Activated T-cell treated with anti-CD3 and anti-CD28 coated beads, Interleukin-2, amount 50 U/mL, for 24 hours (primary cell): ENCODE results near the gene RRAGB.
"Not testable (repeated sequence)": the region's sequence is repeated elsewhere in the genome, so short reads cannot be mapped to it uniquely, and the experiment has no call there.

Experiments used
- DNase-seq: peaks from one replicate; pipeline ENCODE4 v3.0.0-alpha.2; 2020
- H3K27ac Mint-ChIP-seq: 2 replicates; pipeline ENCODE4 v1.8.0; 2020; ENCODE audit warnings: mild to moderate bottlenecking, mixed read lengths
- H3K27me3 Mint-ChIP-seq: 2 replicates; pipeline ENCODE4 v1.8.0; 2020; ENCODE audit warnings: mixed read lengths
- H3K36me3 Mint-ChIP-seq: 2 replicates; pipeline ENCODE4 v1.8.0; 2020; ENCODE audit warnings: low read depth, mixed read lengths
- H3K4me1 Mint-ChIP-seq: 2 replicates; pipeline ENCODE4 v1.8.0; 2020; ENCODE audit warnings: low read depth, mixed read lengths
- H3K4me3 Mint-ChIP-seq: 2 replicates; pipeline ENCODE4 v1.8.0; 2020; ENCODE audit warnings: mild to moderate bottlenecking, moderate library complexity, mixed read lengths
- H3K9me3 Mint-ChIP-seq: 2 replicates; pipeline ENCODE4 v1.8.0; 2020; ENCODE audit warnings: mixed read lengths

The RRAGB gene

GRCh38 chrX:55717521-55718497 is at the start of gene RRAGB:
Gene RRAGB (plus strand): TSS chrX:55717749. CDS start chrX:55718328, 579 bp downstream.
- peaks cover 26% of the 10 kb centered on the region for H3K4me1 Mint-ChIP-seq

DNA sequence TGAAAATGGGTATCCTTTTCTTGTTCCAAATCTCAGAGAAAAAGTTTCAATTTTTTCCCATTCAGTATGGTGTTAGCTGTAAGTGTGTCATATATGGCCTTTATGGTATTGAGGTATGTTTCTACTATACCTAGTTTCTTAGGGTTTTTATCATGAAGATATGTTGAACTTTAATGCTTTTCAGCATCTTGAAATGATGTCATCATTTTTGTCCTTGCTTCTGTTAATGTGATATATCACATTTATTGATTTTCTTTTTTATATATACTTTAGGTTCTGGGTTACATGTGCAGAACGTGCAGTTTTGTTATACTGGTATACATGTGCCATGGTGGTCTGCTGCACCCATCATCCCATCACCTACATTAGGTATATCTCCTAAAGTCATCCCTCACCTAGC is 49.5 kb upstream of the RRAGB start:
- Mint-ChIP-seq H3K27me3 (peaks cover 27% of the 10 kb centered on the region), H3K9me3 (peaks cover 12% of the 10 kb centered on the region), H3K4me1 (peaks cover 2% of the 10 kb centered on the region), H3K27ac (no peak overlapping the region), H3K36me3 (no peaks in the 10 kb centered on the region), H3K4me3 (no peak overlapping the region)
- no peak for DNase-seq

More at GRCh38 chrX:55717521-55718497, at the start of gene RRAGB:
- no peaks in the 10 kb centered on the region for H3K9me3 Mint-ChIP-seq
- peak; percentile 90 for DNase-seq
- H3K27me3 Mint-ChIP-seq, result peaks cover 11% of the 10 kb centered on the region
- H3K36me3 Mint-ChIP-seq, result peaks cover 24% of the 10 kb centered on the region
- peak within 1 kb of the TSS; percentile 82 for H3K4me3 Mint-ChIP-seq
- H3K27ac Mint-ChIP-seq, result peak within 1 kb of the TSS; percentile 89

DNA sequence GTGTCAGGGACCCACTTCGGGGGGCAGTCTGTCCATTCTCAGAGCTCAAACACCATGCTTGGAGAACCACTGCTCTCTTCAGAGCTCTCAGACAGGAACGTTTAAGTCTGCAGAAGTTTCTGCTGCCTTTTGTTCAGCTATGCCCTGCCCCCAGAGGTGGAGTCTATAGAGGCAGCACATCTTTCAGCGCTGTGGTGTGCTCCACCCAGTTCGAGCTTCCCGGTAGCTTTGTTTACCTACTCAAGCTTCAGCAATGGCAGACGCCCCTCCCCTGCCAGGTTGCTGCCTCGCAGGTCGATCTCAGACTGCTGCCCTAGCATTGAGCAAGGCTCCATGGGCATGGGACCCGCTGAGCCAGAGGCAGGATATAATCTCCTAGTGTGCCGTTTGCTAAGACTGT is 29.0 kb upstream of the RRAGB start:
- not testable (repeated sequence) for H3K36me3 Mint-ChIP-seq, DNase-seq, H3K4me1 Mint-ChIP-seq, H3K27ac Mint-ChIP-seq, H3K9me3 Mint-ChIP-seq, H3K4me3 Mint-ChIP-seq
- H3K27me3 Mint-ChIP-seq, result peaks cover 74% of the 10 kb centered on the region

DNA sequence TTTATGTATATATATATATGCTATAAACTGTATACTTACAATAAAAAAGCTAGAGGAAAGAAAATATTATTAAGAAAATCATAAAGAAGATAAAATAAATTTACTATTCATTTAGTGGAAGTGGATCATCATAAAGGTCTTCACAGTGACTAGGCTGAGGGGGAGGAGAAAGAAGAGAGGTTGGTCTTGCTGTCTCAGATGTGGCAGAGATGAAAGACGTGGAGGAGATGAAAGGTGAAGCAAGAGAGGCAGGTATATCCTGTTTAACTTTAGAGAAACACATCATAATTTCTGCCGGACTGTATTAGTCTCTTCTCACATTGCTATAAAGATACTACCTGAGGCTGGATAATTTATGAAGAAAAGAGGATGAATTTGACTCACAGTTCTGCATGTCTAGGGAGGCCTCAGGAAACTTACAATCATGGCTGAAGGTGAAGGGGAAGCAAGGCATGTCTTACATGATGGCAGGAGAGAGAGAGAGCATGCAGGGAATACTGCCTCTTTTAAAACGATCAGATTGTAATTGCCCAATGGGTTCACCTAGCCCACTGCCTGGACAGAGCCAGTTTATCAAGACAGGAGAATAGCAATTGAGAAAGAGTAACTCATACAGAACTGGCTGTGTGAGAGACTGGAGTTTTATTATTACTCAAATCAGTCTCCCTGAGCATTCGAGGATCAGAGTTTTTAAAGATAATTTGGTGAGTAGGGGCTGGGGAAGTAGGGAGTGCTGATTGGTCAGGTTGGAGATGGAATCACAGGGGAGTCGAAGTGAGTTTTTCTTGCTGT is 22.1 kb upstream of the RRAGB start:
- no peak overlapping the region for H3K4me3 Mint-ChIP-seq
- H3K27me3 Mint-ChIP-seq, result peaks cover 48% of the 10 kb centered on the region
- H3K4me1 Mint-ChIP-seq, result peaks cover 38% of the 10 kb centered on the region
- no peak overlapping the region for H3K27ac Mint-ChIP-seq
- no peaks in the 10 kb centered on the region for H3K36me3 Mint-ChIP-seq
- no peak for DNase-seq
- no peaks in the 10 kb centered on the region for H3K9me3 Mint-ChIP-seq

GRCh38 chrX:55697381-55697780 is 20.2 kb upstream of the RRAGB start:
- no peak for DNase-seq
- Mint-ChIP-seq H3K4me1 (peaks cover 38% of the 10 kb centered on the region), H3K4me3 (no peak overlapping the region), H3K9me3 (no peaks in the 10 kb centered on the region), H3K36me3 (no peaks in the 10 kb centered on the region), H3K27ac (no peak overlapping the region), H3K27me3 (peaks cover 34% of the 10 kb centered on the region)

GRCh38 chrX:55702671-55703070 is 14.9 kb upstream of the RRAGB start:
- peaks cover 5% of the 10 kb centered on the region for H3K9me3 Mint-ChIP-seq
- no peak for DNase-seq
- H3K27me3 Mint-ChIP-seq, result peaks cover 48% of the 10 kb centered on the region
- no peaks in the 10 kb centered on the region for H3K36me3 Mint-ChIP-seq
- no peak overlapping the region for H3K27ac Mint-ChIP-seq
- peaks cover 45% of the 10 kb centered on the region for H3K4me1 Mint-ChIP-seq
- H3K4me3 Mint-ChIP-seq, result no peak overlapping the region

DNA sequence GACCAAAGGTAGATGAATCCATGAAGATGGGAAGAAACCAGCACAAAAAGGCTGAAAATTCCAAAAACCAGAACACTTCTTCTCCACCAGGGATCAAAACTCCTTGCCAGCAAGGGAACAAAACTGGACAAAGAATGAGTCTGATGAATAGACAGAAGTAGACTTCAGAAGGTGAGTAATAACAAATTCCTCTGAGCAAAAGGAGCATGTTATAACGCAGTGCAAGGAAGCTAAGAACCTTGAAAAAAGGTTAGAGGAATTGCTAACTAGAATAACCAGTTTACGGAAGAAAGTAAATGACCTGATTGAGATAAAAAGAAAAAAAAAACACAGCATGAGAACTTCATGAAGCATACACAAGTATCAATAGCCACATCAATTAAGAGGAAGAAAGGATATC is 14.1 kb upstream of the RRAGB start:
- H3K36me3 Mint-ChIP-seq, DNase-seq, H3K4me3 Mint-ChIP-seq, H3K27ac Mint-ChIP-seq, H3K9me3 Mint-ChIP-seq: not testable (repeated sequence)
- Mint-ChIP-seq H3K4me1 (peaks cover 42% of the 10 kb centered on the region), H3K27me3 (peaks cover 45% of the 10 kb centered on the region)

DNA sequence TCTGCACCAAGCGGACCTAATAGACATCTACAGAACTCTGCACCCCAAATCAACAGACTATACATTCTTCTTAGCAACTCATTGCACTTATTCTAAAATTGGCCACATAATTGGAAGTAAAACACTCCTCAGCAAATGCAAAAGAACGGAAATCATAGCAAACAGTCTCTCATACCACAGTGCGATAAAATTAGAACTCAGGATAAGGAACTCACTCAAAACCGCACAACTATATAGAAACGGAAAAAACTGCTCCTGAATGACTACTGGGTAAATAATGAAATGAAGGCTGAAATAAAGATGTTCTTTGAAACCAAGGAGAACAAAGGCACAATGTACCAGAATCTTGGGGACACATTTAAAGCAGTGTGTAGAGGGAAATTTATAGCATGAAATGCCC is 12.5 kb upstream of the RRAGB start:
- Mint-ChIP-seq H3K27me3 (peaks cover 35% of the 10 kb centered on the region), H3K4me1 (peaks cover 32% of the 10 kb centered on the region)
- H3K36me3 Mint-ChIP-seq, H3K4me3 Mint-ChIP-seq, DNase-seq, H3K27ac Mint-ChIP-seq, H3K9me3 Mint-ChIP-seq: not testable (repeated sequence)

DNA sequence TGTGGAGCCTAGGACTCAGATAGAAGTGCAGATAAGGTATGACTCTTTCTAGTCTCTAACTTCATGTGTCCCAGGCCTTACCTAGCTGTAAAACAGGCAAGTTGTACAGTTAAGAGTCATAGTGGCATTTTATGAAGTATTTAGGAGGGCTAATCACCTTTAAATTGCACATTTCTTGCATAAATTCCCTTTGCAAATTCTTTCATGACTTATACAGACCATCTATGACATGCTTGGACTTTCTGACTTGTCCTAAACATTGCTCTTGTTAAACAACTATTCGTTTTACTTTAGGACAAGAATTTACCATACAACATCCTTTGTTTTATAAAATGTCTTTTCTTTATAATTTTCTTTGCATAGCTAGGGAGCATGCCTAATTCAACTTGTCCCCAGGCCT is 7.8 kb upstream of the RRAGB start:
- H3K9me3 Mint-ChIP-seq, result peaks cover 6% of the 10 kb centered on the region
- peaks cover 18% of the 10 kb centered on the region for H3K27me3 Mint-ChIP-seq
- peaks cover 10% of the 10 kb centered on the region for H3K4me1 Mint-ChIP-seq
- H3K4me3 Mint-ChIP-seq, result no peak overlapping the region
- no peak overlapping the region for H3K27ac Mint-ChIP-seq
- no peak for DNase-seq
- H3K36me3 Mint-ChIP-seq, result no peaks in the 10 kb centered on the region

DNA sequence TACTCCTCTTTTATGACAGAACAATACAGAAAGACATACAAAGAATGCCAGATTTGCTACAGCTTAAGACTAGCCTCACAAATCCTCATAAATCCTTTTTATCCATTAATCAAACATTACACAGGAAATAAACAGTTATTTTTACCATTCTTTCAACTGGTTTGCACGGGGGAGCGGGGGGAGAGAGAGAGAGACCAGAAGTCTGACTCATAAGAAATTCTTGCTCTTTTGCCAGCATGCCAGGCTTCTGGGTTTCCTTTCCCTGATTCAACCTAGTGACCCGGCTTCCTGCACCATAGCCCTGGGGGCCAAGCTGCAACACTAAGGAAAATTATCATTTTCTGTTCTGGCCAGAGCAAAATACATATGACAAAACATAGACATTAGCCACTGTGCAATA is 6.8 kb upstream of the RRAGB start:
- peaks cover under 1% of the 10 kb centered on the region for H3K4me1 Mint-ChIP-seq
- H3K36me3 Mint-ChIP-seq, result no peaks in the 10 kb centered on the region

GRCh38 chrX:55713631-55714030 is 3.9 kb upstream of the RRAGB start:
- Mint-ChIP-seq H3K9me3 (no peaks in the 10 kb centered on the region), H3K36me3 (no peaks in the 10 kb centered on the region), H3K4me3 (no peak overlapping the region), H3K27ac (no peak overlapping the region), H3K4me1 (peaks cover 9% of the 10 kb centered on the region), H3K27me3 (peaks cover 14% of the 10 kb centered on the region)
- DNase-seq, result no peak

More for the DNA sequence above, 6.8 kb upstream of the RRAGB start:
- peaks cover 14% of the 10 kb centered on the region for H3K27me3 Mint-ChIP-seq
- DNase-seq, result no peak
- H3K27ac Mint-ChIP-seq, result no peak overlapping the region
- peaks cover 6% of the 10 kb centered on the region for H3K9me3 Mint-ChIP-seq
- H3K4me3 Mint-ChIP-seq, result no peak overlapping the region

- Mint-ChIP-seq H3K36me3 (peaks cover 1% of the 10 kb centered on the region), H3K27me3 (peaks cover 14% of the 10 kb centered on the region), H3K4me3 (no peak overlapping the region), H3K9me3 (no peaks in the 10 kb centered on the region), H3K4me1 (peaks cover 11% of the 10 kb centered on the region), H3K27ac (no peak overlapping the region)
- DNase-seq, result no peak
These were observed 3.4 kb upstream of the RRAGB start for GRCh38 chrX:55714161-55714560.

GRCh38 chrX:55715847-55716246 is 1.7 kb upstream of the RRAGB start:
- DNase-seq, result no peak
- Mint-ChIP-seq H3K27me3 (peaks cover 14% of the 10 kb centered on the region), H3K4me3 (no peak overlapping the region), H3K9me3 (no peaks in the 10 kb centered on the region), H3K27ac (no peak overlapping the region), H3K4me1 (peaks cover 18% of the 10 kb centered on the region), H3K36me3 (peaks cover 8% of the 10 kb centered on the region)

DNA sequence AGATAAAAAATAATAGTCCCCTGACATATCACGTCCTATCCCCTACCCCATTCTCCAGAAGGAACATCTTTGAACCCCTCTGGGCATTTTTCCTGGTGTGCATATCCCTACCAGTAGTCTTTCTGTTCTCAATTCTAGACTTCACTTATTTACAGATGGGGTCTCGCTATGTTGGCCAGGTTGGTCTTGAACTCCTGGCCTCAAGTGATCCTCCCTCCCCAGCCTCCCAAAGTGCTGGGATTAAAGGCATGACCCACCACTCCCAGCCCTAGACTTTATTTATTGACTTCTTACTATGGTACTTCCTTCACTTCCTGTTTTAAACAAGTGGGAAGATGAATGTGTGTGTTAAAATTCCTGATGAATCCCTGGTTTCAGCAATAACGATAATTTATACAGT is 612 bp upstream of the RRAGB start:
- no peak for DNase-seq
- peaks cover 14% of the 10 kb centered on the region for H3K27me3 Mint-ChIP-seq
- H3K27ac Mint-ChIP-seq, result peak overlapping the region; percentile 89
- H3K9me3 Mint-ChIP-seq, result no peaks in the 10 kb centered on the region
- H3K4me3 Mint-ChIP-seq, result peak overlapping the region; percentile 82
- H3K4me1 Mint-ChIP-seq, result peaks cover 24% of the 10 kb centered on the region
- peaks cover 15% of the 10 kb centered on the region for H3K36me3 Mint-ChIP-seq

GRCh38 chrX:55731826-55732225 is 14.3 kb downstream of the RRAGB start:
- H3K9me3 Mint-ChIP-seq, result peaks cover 4% of the 10 kb centered on the region
- no peak overlapping the region for H3K27ac Mint-ChIP-seq
- peaks cover 67% of the 10 kb centered on the region for H3K36me3 Mint-ChIP-seq
- H3K27me3 Mint-ChIP-seq, result peaks cover 19% of the 10 kb centered on the region
- no peaks in the 10 kb centered on the region for H3K4me1 Mint-ChIP-seq
- no peak for DNase-seq
- no peak overlapping the region for H3K4me3 Mint-ChIP-seq
